Duodenal mucosa (tissue), 2 donors: ENCODE data around the gene TSR3.
A peak's percentile ranks its signal among the peaks of the same experiment; 100 is the strongest.

Experiments used
- H3K27ac ChIP-seq: one replicate; pipeline ENCODE4 v1.7.0; 2013; ENCODE audit warnings: low read depth, low read length
- H3K27me3 ChIP-seq, 2 donors: one replicate each; pipeline ENCODE4 v1.7.0; 2013; ENCODE audit warnings: low read length in 2 of 2, control low read depth in 1 of 2; ENCODE audit not compliant: insufficient read depth in 2 of 2, control insufficient read depth in 1 of 2
- H3K36me3 ChIP-seq, 2 donors: one replicate each; pipeline ENCODE4 v1.7.0; 2013; ENCODE audit warnings: low read length in 2 of 2, control low read depth in 1 of 2; ENCODE audit not compliant: insufficient read depth in 2 of 2, control insufficient read depth in 1 of 2
- H3K4me1 ChIP-seq, 2 donors: one replicate each; pipeline ENCODE4 v1.7.0; 2013; ENCODE audit warnings: low read length in 2 of 2, control low read depth in 1 of 2; ENCODE audit not compliant: insufficient read depth in 2 of 2, control insufficient read depth in 1 of 2
- H3K4me3 ChIP-seq, 2 donors: one replicate each; pipeline ENCODE4 v1.7.0; 2013; ENCODE audit warnings: low read length in 2 of 2, low read depth in 1 of 2
- H3K9ac ChIP-seq, 2 donors: one replicate each; pipeline ENCODE4 v1.7.0; 2013; ENCODE audit warnings: low read length in 2 of 2, low read depth in 1 of 2
- H3K9me3 ChIP-seq, 2 donors: one replicate each; pipeline ENCODE4 v1.7.0; 2013; ENCODE audit warnings: low read length in 2 of 2, control low read depth in 1 of 2; ENCODE audit not compliant: control insufficient read depth in 1 of 2

Gene TSR3

GRCh38 chr16:1345651-1346421 lies 5.8 kb downstream of the TSR3 start:
- Histone ChIP-seq H3K27me3 (peaks cover 0 to 4% of the 10 kb centered on the region in 2 donors), H3K9ac (no peak overlapping the region), H3K4me1 (peaks cover 22 to 31% of the 10 kb centered on the region in 2 donors), H3K9me3 (no peaks in the 10 kb centered on the region), H3K27ac (no peak overlapping the region), H3K4me3 (no peak overlapping the region), H3K36me3 (peaks cover 0 to 26% of the 10 kb centered on the region in 2 donors)

DNA sequence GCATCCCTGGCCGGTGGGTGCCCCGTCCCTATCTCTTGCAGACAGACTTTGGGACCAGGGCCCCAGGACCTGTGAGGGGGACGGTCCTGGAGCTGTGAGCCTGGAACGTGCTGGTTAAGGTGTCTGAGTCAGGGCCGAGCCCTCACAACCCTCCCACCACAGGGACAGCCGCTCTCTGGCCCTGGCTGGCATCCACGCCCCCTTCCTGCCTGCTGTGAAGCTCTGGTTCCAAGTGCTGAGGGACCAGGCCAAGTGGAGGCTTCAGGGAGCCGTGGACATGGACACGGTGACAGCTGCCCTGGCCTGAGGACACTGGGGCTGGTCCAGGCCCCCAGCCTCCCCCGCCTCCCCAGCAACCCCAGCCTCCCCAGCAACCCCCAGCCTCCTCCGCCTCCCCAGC lies 6.6 kb downstream of the TSR3 start:
- Histone ChIP-seq H3K4me1 (peaks cover 15 to 23% of the 10 kb centered on the region in 2 donors), H3K36me3 (peaks cover 0 to 22% of the 10 kb centered on the region in 2 donors), H3K9ac (no peak overlapping the region), H3K4me3 (no peak overlapping the region), H3K9me3 (no peaks in the 10 kb centered on the region), H3K27me3 (peaks cover 0 to 4% of the 10 kb centered on the region in 2 donors), H3K27ac (no peak overlapping the region)

DNA sequence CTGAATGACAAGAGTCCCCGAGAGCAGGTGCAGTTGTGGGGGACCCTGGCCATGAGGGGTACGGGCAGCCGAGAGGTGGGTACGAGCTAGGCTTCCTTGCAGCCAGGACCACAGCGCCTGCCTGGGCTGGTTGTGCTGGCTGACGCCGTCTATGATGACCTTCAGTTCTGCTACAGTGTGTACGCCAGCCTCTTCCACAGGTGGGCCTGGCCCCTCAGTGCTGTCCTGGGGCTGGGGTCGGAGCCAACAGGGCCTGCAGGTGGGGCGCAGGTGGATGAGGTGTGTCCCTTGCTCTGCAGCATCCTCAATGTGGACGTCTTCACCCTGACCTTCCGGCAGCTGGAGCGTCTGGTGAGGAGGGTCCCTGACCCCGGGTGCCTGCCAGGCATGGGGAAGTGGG lies 7.2 kb downstream of the TSR3 start:
- H3K4me1 ChIP-seq: peaks cover 15 to 23% of the 10 kb centered on the region in 2 donors
- H3K9ac ChIP-seq: no peak overlapping the region
- peaks cover 0 to 4% of the 10 kb centered on the region in 2 donors for H3K27me3 ChIP-seq
- peaks cover 0 to 20% of the 10 kb centered on the region in 2 donors for H3K36me3 ChIP-seq
- H3K9me3 ChIP-seq: no peaks in the 10 kb centered on the region
- H3K27ac ChIP-seq: no peak overlapping the region
- H3K4me3 ChIP-seq: no peak overlapping the region

DNA sequence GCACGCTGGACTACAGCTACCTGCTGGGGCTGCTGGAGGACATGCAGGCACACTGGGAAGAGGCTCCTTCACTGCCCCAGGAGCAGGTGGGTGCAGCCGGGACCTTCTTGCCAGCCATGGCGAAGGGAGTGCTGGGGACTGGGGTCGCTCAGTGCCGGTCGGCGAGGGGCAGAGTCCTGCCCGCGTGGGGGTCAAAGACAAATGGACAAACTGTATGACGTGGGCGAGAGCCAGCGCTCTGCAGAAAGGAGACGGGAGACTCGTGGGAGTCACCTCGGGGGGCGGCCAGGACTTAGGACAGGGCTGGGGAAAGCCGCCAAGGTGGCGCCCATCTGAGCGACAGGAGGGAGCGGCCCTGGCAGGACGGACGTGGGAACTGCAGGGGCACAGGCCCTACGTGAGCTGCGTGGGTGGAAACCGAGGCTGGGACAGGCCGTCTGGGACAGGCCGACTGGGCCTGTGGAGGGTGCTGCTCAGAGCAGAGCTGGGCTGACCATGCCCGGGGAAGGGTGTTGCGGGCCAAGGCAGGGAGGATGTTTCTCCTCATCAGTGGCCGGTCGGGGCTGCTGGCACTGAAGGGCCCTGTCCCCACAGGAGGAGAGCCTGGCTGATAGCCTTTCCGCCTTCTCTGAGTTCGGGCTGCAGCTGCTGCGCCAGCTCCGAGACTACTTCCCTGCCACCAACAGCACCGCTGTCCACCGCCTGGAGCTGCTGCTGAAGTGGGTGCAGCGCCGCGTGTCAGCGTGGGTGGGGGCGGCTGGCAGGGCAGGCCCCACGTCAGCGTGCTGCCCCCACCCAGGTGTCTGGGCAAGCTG lies 8.0 kb downstream of the TSR3 start:
- Histone ChIP-seq H3K9me3 (no peaks in the 10 kb centered on the region), H3K27me3 (peaks cover 0 to 4% of the 10 kb centered on the region in 2 donors), H3K27ac (no peak overlapping the region), H3K4me3 (peak overlapping the region; percentile 59 to 74), H3K9ac (peak overlapping the region in 1 of 2 donors; percentile 47), H3K4me1 (peaks cover 15 to 23% of the 10 kb centered on the region in 2 donors), H3K36me3 (peaks cover 0 to 11% of the 10 kb centered on the region in 2 donors)

DNA sequence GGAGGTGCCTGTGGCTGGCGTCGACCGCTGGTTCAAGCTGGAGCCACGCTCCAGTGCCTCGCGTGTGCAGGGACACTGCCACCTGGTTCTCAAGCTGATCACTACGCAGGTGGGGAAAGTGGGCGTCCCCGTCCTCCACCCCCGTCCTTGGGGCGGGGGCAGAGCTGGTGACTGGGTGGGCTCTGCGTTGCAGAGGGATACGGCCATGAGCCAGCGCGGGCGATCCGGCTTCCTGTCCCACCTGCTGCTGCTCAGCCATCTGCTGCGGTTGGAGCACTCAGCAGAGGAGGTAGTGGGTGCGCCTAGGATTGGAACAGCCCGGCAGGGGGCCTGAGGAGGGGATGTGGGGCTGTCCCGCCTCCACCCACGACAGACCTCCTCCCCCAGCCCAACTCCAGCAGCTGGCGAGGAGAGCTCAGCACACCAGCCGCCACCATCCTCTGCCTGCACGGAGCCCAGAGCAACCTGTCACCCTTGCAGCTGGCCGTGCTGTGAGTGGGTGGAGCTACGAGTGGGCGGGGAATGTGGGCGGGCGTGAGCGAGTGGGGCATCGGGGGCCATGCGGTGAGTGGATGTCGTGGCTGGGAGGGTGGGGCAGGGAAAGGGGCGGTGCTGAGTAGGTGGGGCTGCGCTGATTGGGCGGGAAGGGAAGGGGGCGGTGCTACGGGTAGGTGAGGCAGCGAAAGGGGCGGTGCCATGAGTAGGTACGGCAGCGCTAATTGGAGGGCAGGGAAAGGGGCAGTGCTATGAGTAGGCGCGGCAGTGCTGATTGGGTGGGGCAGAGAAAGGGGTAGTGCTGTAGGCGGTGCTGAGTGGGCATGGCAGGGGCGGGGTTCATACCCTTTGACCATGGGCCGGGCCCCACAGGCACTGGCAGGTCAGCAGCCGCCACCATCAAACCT lies 8.9 kb downstream of the TSR3 start:
- Histone ChIP-seq H3K4me1 (peaks cover 15 to 23% of the 10 kb centered on the region in 2 donors), H3K27ac (no peak overlapping the region), H3K4me3 (peak overlapping the region; percentile 59 to 74), H3K27me3 (peaks cover 0 to 4% of the 10 kb centered on the region in 2 donors), H3K9ac (peak overlapping the region in 1 of 2 donors; percentile 47), H3K36me3 (peaks cover 0 to 4% of the 10 kb centered on the region in 2 donors), H3K9me3 (no peaks in the 10 kb centered on the region)

DNA sequence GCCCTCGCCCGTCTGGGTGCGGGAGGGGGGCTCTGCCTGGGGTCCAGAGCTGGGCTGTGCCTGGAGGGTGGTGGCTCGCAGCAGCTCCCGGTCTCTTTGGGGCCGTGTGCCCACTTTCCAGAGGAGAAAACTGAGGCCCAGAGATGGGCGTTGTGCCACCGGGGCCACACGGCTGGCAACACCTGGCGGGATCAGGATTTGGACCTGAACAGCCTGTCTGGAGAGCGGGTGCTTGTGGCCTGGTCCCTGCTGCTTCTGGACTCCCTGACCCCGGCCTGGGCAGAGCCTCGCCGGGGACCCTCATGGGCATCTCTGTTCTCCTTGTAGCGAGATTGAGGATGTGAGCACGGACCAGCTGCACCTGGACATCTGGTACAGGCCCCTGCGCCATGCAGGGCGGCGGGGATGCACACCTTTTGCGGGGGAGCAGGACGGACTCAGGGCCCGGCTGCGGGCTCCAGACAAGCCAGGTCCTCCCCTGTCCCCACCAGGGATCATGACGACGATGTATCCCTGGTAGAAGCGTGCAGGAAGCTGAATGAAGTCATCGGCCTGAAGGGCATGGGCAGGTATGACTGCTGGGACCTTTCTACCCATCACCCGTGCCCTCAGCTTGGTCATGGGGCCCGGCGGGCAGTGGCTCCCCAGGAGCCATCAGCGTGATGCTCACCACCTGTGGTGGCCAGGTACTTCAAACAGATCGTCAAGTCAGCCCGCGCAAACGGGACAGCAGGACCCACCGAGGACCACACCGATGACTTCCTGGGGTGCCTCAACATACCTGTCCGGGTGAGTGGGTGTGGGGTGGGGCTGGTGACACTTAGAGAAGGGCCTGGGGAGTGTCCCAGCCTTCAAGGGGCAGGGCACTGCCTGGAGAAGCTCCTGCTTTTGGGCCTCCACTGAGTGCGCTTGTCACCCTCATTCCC lies 9.9 kb downstream of the TSR3 start:
- H3K27me3 ChIP-seq: peaks cover 2 to 4% of the 10 kb centered on the region in 2 donors
- peaks cover 0 to 4% of the 10 kb centered on the region in 2 donors for H3K36me3 ChIP-seq
- H3K27ac ChIP-seq: no peak overlapping the region
- H3K4me3 ChIP-seq: peak overlapping the region; percentile 24 to 57
- peak overlapping the region in 1 of 2 donors; percentile 38 for H3K9ac ChIP-seq
- H3K4me1 ChIP-seq: peaks cover 15 to 23% of the 10 kb centered on the region in 2 donors
- no peaks in the 10 kb centered on the region for H3K9me3 ChIP-seq

- H3K27ac ChIP-seq: no peak overlapping the region
- H3K4me1 ChIP-seq: peaks cover 15 to 23% of the 10 kb centered on the region in 2 donors
- H3K4me3 ChIP-seq: no peak overlapping the region
- H3K9me3 ChIP-seq: no peaks in the 10 kb centered on the region
- H3K36me3 ChIP-seq: peaks cover 0 to 4% of the 10 kb centered on the region in 2 donors
- H3K27me3 ChIP-seq: peaks cover 10 to 11% of the 10 kb centered on the region in 2 donors
- H3K9ac ChIP-seq: no peak overlapping the region
Measured at GRCh38 chr16:1340730-1341494, 10.8 kb downstream of the TSR3 start.

DNA sequence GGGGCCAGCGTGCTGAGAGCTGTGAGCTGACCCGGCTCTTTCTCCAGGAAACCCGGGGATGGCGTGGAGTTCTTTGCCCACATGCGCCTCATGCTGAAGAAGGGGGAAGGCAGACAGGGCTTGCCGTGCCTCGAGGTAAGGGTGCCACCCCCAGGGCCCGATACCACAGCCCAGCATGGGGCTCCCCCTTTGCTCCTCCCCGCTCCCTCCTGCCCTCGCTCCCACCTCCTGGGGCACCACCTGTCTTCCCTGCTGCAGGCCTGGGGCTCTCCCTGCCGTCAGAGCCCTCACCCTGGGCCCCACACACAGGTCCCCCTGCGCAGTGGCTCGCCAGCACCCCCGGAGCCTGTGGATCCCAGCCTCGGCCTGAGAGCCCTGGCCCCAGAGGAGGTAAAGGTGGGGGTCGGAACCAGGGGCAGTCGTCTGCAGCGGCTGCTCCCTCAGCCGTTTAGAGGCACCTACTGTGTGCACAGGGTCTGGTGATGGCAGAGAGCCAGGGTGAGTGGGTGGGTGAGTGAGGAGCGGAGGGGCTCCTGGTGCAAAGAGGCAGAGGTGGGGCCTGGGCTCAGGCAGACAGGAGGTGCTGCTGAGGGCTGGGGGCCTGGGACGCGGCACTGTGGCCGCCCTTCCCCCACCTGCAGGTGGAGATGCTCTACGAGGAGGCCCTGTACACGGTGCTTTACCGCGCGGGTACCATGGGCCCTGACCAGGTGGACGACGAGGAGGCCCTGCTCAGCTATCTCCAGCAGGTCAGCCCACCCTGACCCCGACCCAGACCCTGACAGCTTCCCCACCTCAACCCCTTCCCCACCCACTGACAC lies 12.6 kb downstream of the TSR3 start:
- Histone ChIP-seq H3K9ac (no peak overlapping the region), H3K9me3 (no peaks in the 10 kb centered on the region), H3K4me1 (peaks cover 15 to 19% of the 10 kb centered on the region in 2 donors), H3K27me3 (peaks cover 26 to 29% of the 10 kb centered on the region in 2 donors), H3K27ac (no peak overlapping the region), H3K4me3 (no peak overlapping the region), H3K36me3 (peaks cover 0 to 4% of the 10 kb centered on the region in 2 donors)
